ENCODE measurements around the gene ARHGEF17.

Gene ARHGEF17

GRCh38 chr11:73360743-73361369 is 52.8 kb downstream of the ARHGEF17 start:
- TF ChIP-seq TCF4 (CRISPR knock-in tag; IDR thresholded peaks at IDR 0.05; ENCODE audit: borderline replicate concordance) (no peak), CSDC2 (CRISPR knock-in tag; IDR thresholded peaks at IDR 0.05) (no peak)
- no peak for ATAC-seq

GRCh38 chr11:73361953-73362776 is 54.1 kb downstream of the ARHGEF17 start:
- ATAC-seq: no peak
- TF ChIP-seq ZNF565 (CRISPR knock-in tag; conservative IDR thresholded peaks at IDR 0.05; ENCODE audit: low read depth) (no peak), TCF4 (CRISPR knock-in tag; IDR thresholded peaks at IDR 0.05; ENCODE audit: borderline replicate concordance) (no peak), TSHZ2 (CRISPR knock-in tag; IDR thresholded peaks at IDR 0.05) (no peak)

GRCh38 chr11:73363147-73363546 is 55.1 kb downstream of the ARHGEF17 start:
- TF ChIP-seq BACH2 (CRISPR knock-in tag; IDR thresholded peaks at IDR 0.05; ENCODE audit: borderline replicate concordance) (no peak), ARNTL (CRISPR knock-in tag; IDR thresholded peaks at IDR 0.05; ENCODE audit: borderline replicate concordance, low read depth) (no peak), ISL1 (CRISPR knock-in tag; IDR thresholded peaks at IDR 0.05) (no peak), POU6F1 (CRISPR knock-in tag; IDR thresholded peaks at IDR 0.05; ENCODE audit: borderline replicate concordance, low read depth) (no peak), ZNF565 (CRISPR knock-in tag; conservative IDR thresholded peaks at IDR 0.05; ENCODE audit: low read depth) (no peak), ZNF70 (CRISPR knock-in tag; IDR thresholded peaks at IDR 0.05) (no peak), ZFP30 (CRISPR knock-in tag; IDR thresholded peaks at IDR 0.05) (no peak), GLIS3 (CRISPR knock-in tag; IDR thresholded peaks at IDR 0.05) (no peak)
- ATAC-seq: no peak

- no peak for TF ChIP-seq OSR1 (CRISPR knock-in tag; IDR thresholded peaks at IDR 0.05)
- TF ChIP-seq CSRNP3 (CRISPR knock-in tag; IDR thresholded peaks at IDR 0.05): no peak
- TF ChIP-seq ZC3H10 (CRISPR knock-in tag; IDR thresholded peaks at IDR 0.05): no peak
- no peak for TF ChIP-seq ARNTL (CRISPR knock-in tag; IDR thresholded peaks at IDR 0.05; ENCODE audit: borderline replicate concordance, low read depth)
- TF ChIP-seq RARB (CRISPR knock-in tag; IDR thresholded peaks at IDR 0.05): no peak
- TF ChIP-seq ZNF70 (CRISPR knock-in tag; IDR thresholded peaks at IDR 0.05): no peak
- no peak for TF ChIP-seq ZNF565 (CRISPR knock-in tag; conservative IDR thresholded peaks at IDR 0.05; ENCODE audit: low read depth)
- no peak for TF ChIP-seq SNAI2 (CRISPR knock-in tag; IDR thresholded peaks at IDR 0.05)
- no peak for TF ChIP-seq ZNF8 (CRISPR knock-in tag; IDR thresholded peaks at IDR 0.05)
- no peak for TF ChIP-seq PATZ1 (CRISPR knock-in tag; IDR thresholded peaks at IDR 0.05; ENCODE audit: borderline replicate concordance)
- no peak for TF ChIP-seq ESRRG (CRISPR knock-in tag; IDR thresholded peaks at IDR 0.05)
- no peak for TF ChIP-seq BACH2 (CRISPR knock-in tag; IDR thresholded peaks at IDR 0.05; ENCODE audit: borderline replicate concordance)
- no peak for TF ChIP-seq TCF4 (CRISPR knock-in tag; IDR thresholded peaks at IDR 0.05; ENCODE audit: borderline replicate concordance)
- no peak for ATAC-seq
Measured at GRCh38 chr11:73365352-73366264, 57.5 kb downstream of the ARHGEF17 start.

All from SK-N-SH treated with all-trans-retinoic acid at 6 μM for 48 hours (cell line).